ENCODE data around the gene OR6Q1.
"Not testable (repeated sequence)": the region's sequence is repeated elsewhere in the genome, so short reads cannot be mapped to it uniquely, and the experiment has no call there.

The OR6Q1 gene

GRCh38 chr11:58030653-58031052, at the start of gene OR6Q1:
OR6Q1 (plus strand) TSS chr11:58030953; CDS start chr11:58030953, 0 bp downstream.
- DNase-seq = no peak

GRCh38 chr11:57981536-57981935, 49.2 kb upstream of the OR6Q1 start:
- DNase-seq = no peak

DNA sequence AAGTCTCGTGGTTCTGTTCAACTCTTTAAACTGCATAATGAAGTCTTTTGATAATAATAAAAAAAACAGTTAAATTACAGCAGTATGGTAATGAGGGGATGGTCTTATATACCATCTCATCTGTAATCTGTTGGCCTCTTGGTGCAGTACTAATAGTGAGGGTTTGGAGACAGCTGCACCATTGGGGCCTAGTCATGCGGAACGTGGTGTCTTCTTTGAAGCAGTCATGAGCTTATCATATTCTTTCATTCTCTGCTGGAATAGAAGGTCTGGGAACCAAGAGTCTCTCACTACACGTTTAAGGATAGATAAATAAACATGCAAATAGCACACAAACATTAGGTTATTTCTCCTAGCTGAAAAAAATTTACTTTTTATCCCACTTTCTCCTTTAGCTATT, 48.0 kb upstream of the OR6Q1 start:
- DNase-seq = no peak

DNA sequence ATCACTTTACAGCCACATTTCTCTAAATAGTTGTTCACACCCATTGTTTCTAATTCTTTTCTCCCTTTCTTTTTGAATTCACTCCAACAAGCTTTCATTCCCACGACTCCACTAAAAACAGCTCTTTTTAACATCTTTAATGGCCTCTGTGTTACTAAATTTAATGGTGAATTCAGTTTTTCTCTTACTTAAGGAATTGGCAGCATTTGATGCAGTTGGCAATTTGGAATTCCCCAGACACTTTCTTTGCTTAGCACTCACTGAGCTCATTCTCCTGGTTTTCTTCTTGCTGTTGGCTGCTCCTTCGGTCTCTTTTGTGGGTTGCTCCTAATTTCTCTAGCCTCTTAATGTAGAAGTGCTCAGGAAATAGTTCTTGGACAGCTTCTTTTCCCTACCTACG, 47.6 kb upstream of the OR6Q1 start:
- DNase-seq = no peak

DNA sequence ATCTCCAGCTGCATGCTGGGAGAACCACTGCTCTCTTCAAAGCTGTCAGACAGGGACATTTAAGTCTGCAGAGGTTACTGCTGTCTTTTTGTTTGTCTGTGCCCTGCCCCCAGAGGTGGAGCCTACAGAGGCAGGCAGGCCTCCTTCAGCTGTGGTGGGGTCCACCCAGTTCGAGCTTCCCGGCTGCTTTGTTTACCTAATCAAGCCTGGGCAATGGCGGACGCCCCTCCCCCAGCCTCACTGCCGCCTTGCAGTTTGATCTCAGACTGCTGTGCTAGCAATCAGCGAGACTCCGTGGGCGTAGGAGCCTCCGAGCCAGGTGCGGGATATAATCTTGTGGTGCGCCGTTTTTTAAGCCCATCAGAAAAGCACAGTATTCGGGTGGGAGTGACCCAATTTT, 31.2 kb upstream of the OR6Q1 start:
- DNase-seq = not testable (repeated sequence)

DNA sequence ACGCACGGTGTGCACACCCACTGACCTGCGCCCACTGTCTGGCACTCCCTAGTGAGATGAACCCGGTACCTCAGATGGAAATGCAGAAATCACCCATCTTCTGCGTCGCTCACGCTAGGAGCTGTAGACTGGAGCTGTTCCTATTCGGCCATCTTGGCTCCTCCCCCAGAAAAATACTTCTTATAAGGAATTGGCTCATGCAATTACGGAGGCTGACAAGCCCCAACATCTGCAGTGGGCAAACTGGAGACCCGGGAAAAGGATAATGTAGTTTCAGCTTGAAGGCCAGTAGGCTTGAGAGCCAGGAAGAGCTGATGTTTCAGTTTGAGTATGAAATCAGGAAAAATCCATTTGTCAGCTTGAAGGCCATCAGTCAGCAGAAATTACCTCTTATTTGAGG, 30.7 kb upstream of the OR6Q1 start:
- DNase-seq = not testable (repeated sequence)

- no peak for DNase-seq
Observed at GRCh38 chr11:58000699-58001098, 30.1 kb upstream of the OR6Q1 start.

GRCh38 chr11:58003036-58003435, 27.7 kb upstream of the OR6Q1 start:
- no peak for DNase-seq

- DNase-seq = no peak
Observed at GRCh38 chr11:58003591-58003990, 27.2 kb upstream of the OR6Q1 start.

DNA sequence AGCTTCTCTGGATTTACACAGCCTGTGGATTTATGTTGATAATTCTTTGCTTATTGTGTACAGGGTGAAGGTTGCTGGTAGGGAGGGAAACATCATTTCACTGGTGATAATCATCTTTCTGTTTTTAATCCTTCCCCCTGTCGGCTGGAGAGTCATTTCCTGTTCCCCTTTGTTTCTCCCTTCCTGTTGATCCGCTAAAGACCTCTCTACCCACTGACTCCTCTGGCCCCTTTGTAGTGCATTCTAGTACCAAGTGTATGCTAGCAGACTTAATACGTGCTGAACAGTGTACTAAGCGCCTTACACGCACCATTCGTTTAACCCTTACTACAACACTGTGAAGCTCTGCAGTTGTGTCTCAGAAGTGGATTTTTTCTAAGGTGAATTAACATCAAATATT, 26.1 kb upstream of the OR6Q1 start:
- DNase-seq = no peak

- DNase-seq = no peak
Observed at GRCh38 chr11:58006940-58007339, 23.8 kb upstream of the OR6Q1 start.

DNA sequence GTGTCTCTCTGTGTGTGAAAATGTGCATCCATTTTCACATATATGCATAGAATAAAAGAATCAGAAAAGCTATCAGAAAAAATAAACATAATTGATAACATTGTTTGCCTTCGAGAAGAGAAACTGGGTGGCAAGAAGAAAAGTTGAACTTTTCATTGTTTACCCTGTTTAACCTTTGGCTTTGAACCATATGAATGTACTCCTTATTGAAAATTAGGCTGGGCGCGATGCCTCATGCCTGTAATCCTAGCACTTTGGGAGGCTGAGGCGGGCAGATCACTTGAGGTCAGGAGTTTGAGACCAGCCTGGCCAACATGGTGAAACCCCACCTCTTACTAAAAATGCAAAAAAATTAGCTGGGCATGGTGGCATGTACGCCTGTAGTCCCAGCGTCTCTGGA, 19.0 kb upstream of the OR6Q1 start:
- DNase-seq = no peak

GRCh38 chr11:58023435-58023931, 7.3 kb upstream of the OR6Q1 start, which contains the start of gene OR9Q1:
OR9Q1 (plus strand) TSS chr11:58023881; CDS start chr11:58179445, 155,564 bp downstream.
- DNase-seq = no peak

- DNase-seq = no peak
Observed at GRCh38 chr11:58024601-58025091, 6.1 kb upstream of the OR6Q1 start.

GRCh38 chr11:58027341-58027740, 3.4 kb upstream of the OR6Q1 start:
- DNase-seq = no peak

GRCh38 chr11:58028687-58029411, 1.9 kb upstream of the OR6Q1 start:
- no peak for DNase-seq

DNA sequence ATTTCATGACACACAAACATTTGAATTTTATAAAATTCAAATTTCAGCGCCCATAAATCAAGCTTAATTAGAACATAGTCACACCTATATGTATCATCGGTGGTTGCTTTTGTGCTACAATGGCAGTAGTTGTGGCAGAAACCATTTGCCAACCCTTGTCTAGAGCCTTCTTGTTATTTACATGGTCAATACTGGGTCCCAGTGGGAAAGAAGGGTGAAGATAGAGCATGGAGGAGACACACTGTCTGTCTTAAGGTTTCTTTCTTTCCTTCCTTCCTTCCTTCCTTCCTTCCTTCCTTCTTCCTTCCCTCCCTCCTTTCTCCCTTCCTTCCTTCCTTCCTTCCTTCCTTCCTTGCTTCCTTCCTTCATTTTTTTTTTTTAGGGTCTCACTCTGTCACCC, 3.7 kb downstream of the OR6Q1 start:
- no peak for DNase-seq

DNA sequence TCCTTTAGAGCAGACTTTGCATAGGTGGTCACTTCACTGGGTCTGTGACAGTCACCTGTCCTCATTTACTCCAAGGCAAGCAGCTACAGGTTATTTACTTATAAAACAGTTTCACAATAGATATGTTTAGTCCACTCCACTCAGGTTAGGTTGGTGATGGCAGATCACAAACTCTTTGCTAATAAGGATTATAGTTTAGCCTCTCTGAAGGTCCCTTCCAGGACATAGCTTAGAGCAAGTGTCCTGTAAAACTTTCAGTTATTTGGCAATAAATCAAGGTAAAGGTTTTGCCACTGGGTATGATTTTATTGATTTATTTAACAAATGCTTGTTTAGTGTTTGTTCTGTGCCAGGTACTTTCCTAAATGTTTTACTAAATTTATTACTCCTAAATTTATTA, 8.8 kb downstream of the OR6Q1 start:
- no peak for DNase-seq

DNA sequence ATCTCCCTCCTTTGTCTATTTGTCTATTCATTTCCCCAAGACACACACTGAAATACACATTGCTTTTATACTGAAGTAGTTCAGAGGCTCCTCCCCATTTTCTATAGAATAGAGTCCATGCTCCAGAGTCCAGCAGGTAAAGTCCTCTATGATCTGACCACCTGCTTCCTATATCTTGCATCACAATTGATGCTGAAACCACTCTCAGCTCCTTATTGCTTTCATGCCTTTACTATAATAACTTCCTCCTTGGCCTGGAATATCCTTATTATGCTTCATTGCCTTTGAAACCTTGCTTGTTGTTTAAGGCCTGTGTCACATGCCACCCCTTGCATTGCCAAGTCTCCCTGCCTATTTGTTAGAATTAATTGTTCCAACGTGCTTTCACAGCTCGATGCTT, 12.6 kb downstream of the OR6Q1 start:
- DNase-seq = no peak

- DNase-seq = no peak
Observed at GRCh38 chr11:58046231-58046630, 15.5 kb downstream of the OR6Q1 start.

- DNase-seq = no peak
Observed at GRCh38 chr11:58047818-58048217, 17.1 kb downstream of the OR6Q1 start.

- DNase-seq = no peak
Observed at GRCh38 chr11:58055806-58056401, 25.2 kb downstream of the OR6Q1 start.

GRCh38 chr11:58057481-58057880, 26.7 kb downstream of the OR6Q1 start:
- no peak for DNase-seq

GRCh38 chr11:58058276-58059006, 27.7 kb downstream of the OR6Q1 start:
- DNase-seq = no peak
